Measurements from ENCODE around the gene ZBTB7A.
"Not testable (repeated sequence)": the region's sequence is repeated elsewhere in the genome, so short reads cannot be mapped to it uniquely, and the experiment has no call there.

Gene ZBTB7A

DNA sequence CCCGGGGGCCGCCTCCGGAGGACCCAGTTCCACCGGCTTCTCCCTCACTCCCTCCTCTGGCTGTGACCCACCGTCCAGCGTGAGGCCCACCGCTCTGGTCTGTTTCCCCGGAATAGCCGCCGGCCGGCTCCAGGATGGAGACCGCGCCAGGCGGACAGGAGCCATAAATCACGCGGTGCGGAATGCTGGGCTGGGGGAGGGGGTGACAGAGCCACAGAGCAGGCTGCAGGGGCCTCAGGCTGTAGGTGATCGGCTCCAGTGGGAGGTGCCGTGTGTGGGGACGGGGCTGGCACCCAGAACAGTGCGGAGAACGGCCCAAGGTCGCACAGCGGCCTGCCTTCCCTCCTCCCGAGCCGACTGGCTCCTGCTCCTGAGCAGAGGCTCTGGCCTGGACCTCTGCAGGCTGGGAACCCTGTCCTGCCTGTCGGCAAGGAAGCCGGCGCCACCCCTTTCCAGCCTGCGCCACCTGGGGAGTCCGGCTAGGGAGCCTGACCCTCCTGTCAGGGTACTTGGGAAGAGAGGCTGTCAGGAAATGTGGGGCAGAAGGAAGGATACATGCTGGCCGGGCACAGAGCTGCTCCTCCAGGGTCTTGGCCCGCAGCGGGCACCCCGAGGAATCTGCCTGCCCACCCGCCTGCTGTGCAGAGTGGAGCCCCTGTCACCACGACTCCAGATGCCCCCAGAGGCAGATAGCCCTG, 50.8 kb downstream of the ZBTB7A start:
- Histone ChIP-seq H3K9me3 (ENCODE audit: control insufficient read depth, low read depth, low read length) (no peaks in the 10 kb centered on the region), H3K4me3 (ENCODE audit: low read length) (no peak overlapping the region), H3K9ac (ENCODE audit: low read length) (no peak overlapping the region), H3K36me3 (ENCODE audit: control insufficient read depth, low read depth, low read length) (peaks cover 16% of the 10 kb centered on the region), H3K27ac (ENCODE audit: low read length) (no peak overlapping the region), H3K4me1 (ENCODE audit: control insufficient read depth, low read depth, low read length) (no peaks in the 10 kb centered on the region), H3K27me3 (ENCODE audit: control insufficient read depth, insufficient read depth, low read length) (no peaks in the 10 kb centered on the region)

DNA sequence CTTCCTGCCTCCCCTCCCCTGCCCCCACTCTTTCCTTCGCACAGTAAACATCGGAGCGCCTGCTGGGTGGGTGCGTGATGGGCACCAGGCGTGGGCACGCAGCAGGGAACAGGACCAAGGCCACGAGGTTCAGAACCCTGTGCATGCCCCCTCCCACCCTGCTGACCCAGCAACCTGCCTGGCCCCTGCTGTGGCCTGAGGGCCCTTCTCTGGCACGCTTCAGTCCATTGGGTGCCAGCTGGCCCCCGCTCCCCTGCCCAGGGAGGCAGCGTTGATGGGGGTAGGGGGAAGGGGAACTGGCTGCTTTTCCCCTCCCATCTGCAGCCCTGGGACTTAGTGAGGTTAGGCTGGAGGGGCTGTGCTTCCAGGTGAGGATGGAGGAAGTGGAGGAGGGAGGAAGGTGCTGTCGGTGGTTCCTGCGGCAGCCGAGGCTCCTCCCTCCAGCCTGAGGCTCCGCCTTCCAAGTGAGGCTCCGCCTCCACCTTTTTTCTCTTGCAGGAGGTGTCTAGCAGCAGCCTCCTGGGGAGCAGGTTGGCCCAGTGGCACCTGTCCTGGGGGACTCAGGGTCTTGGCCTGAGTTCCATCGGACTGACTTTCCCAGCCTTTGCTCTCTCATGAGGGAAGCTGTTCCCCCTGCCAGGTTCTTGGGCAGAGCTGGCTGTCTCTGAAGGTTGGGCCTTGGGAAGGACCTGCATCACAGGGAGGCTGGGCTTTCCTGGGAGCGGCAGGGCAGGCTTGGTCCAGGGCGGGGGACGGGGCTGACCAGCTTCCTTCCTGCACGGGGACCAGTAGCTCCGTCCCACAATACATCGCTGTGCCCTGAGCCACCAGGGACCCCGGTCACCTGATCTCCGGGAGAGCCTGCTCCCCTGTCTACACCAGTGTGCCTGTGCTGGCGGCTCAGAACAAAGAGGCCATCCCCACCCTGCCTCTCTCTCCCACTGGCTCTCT, 51.9 kb downstream of the ZBTB7A start:
- Histone ChIP-seq H3K27me3 (ENCODE audit: control insufficient read depth, insufficient read depth, low read length) (no peaks in the 10 kb centered on the region), H3K4me1 (ENCODE audit: control insufficient read depth, low read depth, low read length) (no peaks in the 10 kb centered on the region), H3K9me3 (ENCODE audit: control insufficient read depth, low read depth, low read length) (no peaks in the 10 kb centered on the region), H3K4me3 (ENCODE audit: low read length) (no peak overlapping the region), H3K36me3 (ENCODE audit: control insufficient read depth, low read depth, low read length) (peaks cover 16% of the 10 kb centered on the region), H3K27ac (ENCODE audit: low read length) (no peak overlapping the region), H3K9ac (ENCODE audit: low read length) (no peak overlapping the region)

DNA sequence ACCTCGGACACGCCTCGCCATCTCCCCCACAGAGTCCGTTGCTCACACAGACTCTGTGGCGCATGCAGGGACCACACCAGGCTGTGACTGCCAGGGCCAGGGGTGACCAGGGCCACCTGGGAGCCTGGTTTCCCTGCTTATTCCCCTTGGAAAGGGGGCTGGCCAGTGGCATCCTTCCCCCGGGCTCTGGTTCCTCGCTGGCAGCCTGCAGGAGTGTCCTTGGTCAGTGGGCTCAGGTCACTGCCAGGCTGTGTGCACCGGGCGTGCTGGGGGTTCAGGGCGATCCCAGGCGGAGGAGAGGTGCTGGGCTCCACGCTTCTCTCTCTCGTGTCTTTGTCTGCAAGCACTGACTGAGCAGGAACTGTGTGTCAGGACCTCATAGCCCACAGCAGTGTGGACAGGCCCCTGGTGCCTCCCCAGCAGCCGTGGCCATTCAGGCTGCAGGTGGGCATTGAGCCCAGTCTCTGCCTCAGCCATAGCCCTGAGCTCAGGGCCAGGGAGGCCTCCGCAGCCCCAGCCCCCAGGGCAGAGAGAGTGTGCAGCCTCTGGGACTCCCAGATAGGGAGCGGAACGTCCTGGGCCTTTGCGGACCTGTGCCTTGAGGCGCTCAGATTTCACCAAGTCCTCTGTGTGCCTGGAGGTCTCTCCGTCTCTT, 52.7 kb downstream of the ZBTB7A start:
- Histone ChIP-seq H3K27ac (ENCODE audit: low read length) (no peak overlapping the region), H3K36me3 (ENCODE audit: control insufficient read depth, low read depth, low read length) (peaks cover 16% of the 10 kb centered on the region)

DNA sequence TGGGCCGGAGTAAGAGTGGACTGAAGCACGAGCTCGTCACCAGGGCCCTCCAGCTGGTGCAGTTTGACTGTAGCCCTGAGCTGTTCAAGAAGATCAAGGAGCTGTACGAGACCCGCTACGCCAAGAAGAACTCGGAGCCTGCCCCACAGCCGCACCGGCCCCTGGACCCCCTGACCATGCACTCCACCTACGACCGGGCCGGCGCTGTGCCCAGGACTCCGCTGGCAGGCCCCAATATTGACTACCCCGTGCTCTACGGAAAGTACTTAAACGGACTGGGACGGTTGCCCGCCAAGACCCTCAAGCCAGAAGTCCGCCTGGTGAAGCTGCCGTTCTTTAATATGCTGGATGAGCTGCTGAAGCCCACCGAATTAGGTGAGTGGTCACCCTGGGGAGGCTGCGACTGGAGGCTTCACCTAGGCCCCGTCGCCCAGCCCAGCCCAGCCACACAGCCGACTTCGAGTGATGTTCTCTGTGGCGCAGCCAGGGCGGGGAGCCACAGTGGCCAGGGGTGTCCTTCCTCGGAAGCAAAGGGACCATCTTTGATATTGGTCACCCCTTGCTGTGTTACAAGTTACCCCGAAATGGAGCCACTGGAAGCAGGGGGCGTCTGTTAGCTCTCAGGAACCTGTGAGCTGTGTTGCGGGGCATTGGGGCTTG, 53.6 kb downstream of the ZBTB7A start:
- no peak overlapping the region for H3K27ac ChIP-seq (ENCODE audit: low read length)
- H3K4me3 ChIP-seq (ENCODE audit: low read length): no peak overlapping the region
- no peaks in the 10 kb centered on the region for H3K4me1 ChIP-seq (ENCODE audit: control insufficient read depth, low read depth, low read length)
- no peak overlapping the region for H3K9ac ChIP-seq (ENCODE audit: low read length)
- no peaks in the 10 kb centered on the region for H3K27me3 ChIP-seq (ENCODE audit: control insufficient read depth, insufficient read depth, low read length)
- no peaks in the 10 kb centered on the region for H3K9me3 ChIP-seq (ENCODE audit: control insufficient read depth, low read depth, low read length)
- H3K36me3 ChIP-seq (ENCODE audit: control insufficient read depth, low read depth, low read length): peaks cover 16% of the 10 kb centered on the region

More for the DNA sequence above, 52.7 kb downstream of the ZBTB7A start:
- H3K4me3 ChIP-seq (ENCODE audit: low read length): no peak overlapping the region
- H3K9ac ChIP-seq (ENCODE audit: low read length): no peak overlapping the region
- H3K9me3 ChIP-seq (ENCODE audit: control insufficient read depth, low read depth, low read length): no peaks in the 10 kb centered on the region
- H3K4me1 ChIP-seq (ENCODE audit: control insufficient read depth, low read depth, low read length): no peaks in the 10 kb centered on the region
- no peaks in the 10 kb centered on the region for H3K27me3 ChIP-seq (ENCODE audit: control insufficient read depth, insufficient read depth, low read length)

DNA sequence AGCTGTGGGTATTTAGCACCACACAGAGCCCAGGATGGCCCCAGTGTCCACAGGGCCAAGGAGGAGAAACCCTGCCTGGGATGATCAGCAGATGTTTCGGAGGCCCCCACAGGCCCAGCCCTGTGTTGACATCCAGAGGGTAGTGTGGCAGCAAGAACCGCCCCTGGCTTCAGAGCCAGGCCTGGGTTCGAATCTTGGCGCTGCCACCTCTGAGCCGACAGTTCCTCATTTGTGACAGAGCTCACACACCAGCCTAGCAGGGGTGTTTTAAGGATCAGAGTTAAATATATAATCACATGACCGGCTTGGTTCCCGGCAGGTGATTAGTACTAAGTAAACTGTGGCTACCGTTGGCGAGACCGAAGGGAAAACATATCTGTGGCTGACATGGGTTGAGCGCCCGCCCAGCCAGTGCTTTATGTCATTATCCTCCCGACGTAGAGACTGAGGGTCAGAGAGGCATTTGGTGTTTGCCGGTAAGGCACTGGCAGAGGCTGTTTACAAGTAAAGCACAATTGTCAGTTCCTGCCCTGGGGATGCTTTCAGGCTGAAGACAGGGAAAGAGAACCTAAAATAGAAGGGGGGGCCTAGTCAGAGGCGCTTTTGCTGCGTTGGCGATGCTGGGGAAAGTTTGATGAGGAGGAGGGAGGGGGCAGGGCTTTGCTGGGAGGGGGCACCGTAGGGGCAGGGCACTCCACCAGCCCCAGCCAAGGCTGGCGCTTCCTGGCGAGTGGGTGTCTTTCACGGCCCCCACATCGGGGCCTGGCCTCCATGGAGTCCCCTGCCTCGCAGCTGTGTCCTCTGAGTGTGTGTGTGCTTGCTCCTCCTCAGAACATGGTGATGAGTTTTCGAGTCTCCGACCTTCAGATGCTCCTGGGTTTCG, 54.4 kb downstream of the ZBTB7A start:
- Histone ChIP-seq H3K27ac (ENCODE audit: low read length) (no peak overlapping the region), H3K36me3 (ENCODE audit: control insufficient read depth, low read depth, low read length) (peaks cover 16% of the 10 kb centered on the region), H3K9me3 (ENCODE audit: control insufficient read depth, low read depth, low read length) (no peaks in the 10 kb centered on the region)

DNA sequence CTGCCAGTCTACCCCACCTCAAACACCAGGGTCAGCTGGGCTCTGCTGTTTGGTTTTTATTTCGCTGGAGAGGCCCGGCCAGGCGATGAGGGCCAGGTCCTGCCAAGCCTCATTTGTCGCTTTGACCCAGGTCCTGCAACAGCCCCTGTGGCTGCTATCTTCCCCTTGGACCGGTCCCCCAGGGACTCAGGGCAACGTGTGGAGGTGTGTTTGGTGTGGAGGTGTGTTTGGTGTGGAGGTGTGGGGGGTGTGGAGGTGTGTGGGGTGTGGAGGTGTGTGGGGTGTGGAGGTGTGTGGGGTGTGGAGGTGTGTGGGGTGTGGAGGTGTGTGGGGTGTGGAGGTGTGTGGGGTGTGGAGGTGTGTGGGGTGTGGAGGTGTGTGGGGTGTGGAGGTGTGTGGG, 55.3 kb downstream of the ZBTB7A start:
- not testable (repeated sequence) for H3K9me3 ChIP-seq (ENCODE audit: control insufficient read depth, low read depth, low read length); H3K27ac ChIP-seq (ENCODE audit: low read length); H3K4me3 ChIP-seq (ENCODE audit: low read length); H3K4me1 ChIP-seq (ENCODE audit: control insufficient read depth, low read depth, low read length); H3K27me3 ChIP-seq (ENCODE audit: control insufficient read depth, insufficient read depth, low read length); H3K9ac ChIP-seq (ENCODE audit: low read length)
- H3K36me3 ChIP-seq (ENCODE audit: control insufficient read depth, low read depth, low read length): peaks cover 16% of the 10 kb centered on the region

More for the DNA sequence above, 54.4 kb downstream of the ZBTB7A start:
- no peak overlapping the region for H3K4me3 ChIP-seq (ENCODE audit: low read length)
- no peaks in the 10 kb centered on the region for H3K4me1 ChIP-seq (ENCODE audit: control insufficient read depth, low read depth, low read length)
- no peak overlapping the region for H3K9ac ChIP-seq (ENCODE audit: low read length)
- H3K27me3 ChIP-seq (ENCODE audit: control insufficient read depth, insufficient read depth, low read length): no peaks in the 10 kb centered on the region

DNA sequence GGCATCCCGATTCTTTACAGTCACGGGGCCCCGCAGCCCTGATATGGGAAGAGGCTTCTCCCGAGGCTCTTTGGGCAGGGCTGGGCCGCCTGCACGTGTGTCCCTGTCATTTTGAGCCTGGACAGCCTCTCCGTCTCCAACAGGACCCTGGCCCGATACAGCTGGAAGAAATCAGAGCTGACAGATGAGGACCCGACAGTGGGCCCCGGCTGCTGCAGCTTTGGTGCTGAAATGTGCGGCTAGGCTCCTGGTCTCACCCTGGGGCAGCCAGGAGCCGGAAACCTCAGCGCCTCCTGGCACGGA, 55.9 kb downstream of the ZBTB7A start:
- Histone ChIP-seq H3K27me3 (ENCODE audit: control insufficient read depth, insufficient read depth, low read length) (no peaks in the 10 kb centered on the region), H3K36me3 (ENCODE audit: control insufficient read depth, low read depth, low read length) (peaks cover 16% of the 10 kb centered on the region), H3K9ac (ENCODE audit: low read length) (no peak overlapping the region), H3K4me3 (ENCODE audit: low read length) (no peak overlapping the region), H3K9me3 (ENCODE audit: control insufficient read depth, low read depth, low read length) (no peaks in the 10 kb centered on the region), H3K4me1 (ENCODE audit: control insufficient read depth, low read depth, low read length) (no peaks in the 10 kb centered on the region), H3K27ac (ENCODE audit: low read length) (no peak overlapping the region)

DNA sequence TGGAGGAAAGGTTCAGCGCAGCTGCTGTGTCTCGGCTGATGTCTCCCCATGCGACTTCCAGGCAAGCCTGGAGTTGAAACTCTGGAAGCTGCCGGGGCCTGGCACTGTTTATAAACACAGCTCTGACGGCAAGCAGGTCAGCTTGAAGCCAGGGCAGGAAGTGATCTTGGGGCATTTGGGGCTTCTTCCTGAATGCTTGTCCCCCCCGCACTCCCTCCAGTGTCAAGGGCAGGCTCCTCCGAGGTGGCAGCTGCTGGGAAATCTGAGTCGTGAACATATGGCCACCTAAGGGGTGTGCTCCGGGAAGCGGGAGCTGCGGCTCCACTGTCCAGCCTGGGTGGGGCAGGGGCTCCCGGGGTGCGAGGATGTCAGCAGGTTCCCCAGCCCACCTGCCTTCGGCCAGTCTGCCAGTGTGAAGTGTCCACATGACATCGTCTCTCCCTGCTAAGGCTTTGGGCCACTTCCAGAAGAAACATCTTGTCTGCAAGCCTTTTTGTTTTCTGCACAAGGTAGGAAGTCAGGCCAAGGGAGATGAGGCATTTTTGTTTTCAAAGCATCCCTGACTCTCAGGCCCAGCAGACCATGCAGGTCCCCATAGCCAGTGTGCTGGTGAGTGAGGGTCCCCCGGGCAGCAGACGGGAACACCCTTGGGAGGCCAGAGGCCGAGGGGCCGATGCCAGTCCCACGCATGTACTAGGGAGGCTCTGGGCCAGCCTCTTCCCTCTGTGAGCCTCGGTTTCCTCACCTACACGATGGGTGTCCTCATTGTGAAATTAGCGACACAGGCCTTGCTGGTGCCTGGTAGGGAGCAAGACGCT, 56.5 kb downstream of the ZBTB7A start:
- H3K4me1 ChIP-seq (ENCODE audit: control insufficient read depth, low read depth, low read length): no peaks in the 10 kb centered on the region
- H3K27ac ChIP-seq (ENCODE audit: low read length): no peak overlapping the region
- peaks cover 16% of the 10 kb centered on the region for H3K36me3 ChIP-seq (ENCODE audit: control insufficient read depth, low read depth, low read length)

DNA sequence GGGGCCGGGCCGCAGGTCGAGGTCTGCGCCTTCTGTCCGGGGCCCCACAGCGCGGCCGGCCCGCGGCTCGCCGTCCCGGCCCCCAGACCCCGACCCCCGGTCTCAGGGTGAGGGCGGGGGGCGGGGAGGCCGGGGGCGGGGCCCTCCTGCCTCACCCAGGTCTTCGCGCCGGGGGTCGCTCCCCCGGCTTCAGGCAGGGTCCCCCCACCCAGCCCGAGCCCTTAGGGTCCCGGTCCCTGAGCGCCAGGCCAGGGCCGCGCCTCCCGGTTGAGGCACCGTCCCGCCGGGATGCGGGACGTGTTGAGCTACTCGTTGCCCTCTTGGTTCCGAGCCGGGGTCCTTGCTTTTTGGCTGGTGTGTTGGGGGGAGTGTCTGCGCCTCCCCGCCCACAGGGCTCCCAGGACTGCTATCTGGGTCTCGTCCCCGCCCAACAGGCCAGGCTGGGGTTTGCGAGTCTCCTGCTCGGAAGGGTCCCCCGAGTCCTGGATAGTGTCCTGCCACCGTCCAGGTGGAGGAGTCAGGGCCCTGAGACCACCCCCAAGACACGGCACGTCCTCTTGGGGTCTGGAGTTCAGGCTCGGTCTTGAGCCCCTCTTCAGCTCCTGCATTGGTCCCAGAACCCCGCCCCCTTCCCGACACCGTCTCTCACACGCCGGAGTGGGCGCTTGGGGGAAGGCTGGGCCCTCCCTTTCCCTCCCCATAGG, 58.7 kb downstream of the ZBTB7A start:
- Histone ChIP-seq H3K9me3 (ENCODE audit: control insufficient read depth, low read depth, low read length) (no peaks in the 10 kb centered on the region), H3K27ac (ENCODE audit: low read length) (no peak overlapping the region), H3K36me3 (ENCODE audit: control insufficient read depth, low read depth, low read length) (peaks cover 4% of the 10 kb centered on the region), H3K4me3 (ENCODE audit: low read length) (peak overlapping the region; percentile 61), H3K27me3 (ENCODE audit: control insufficient read depth, insufficient read depth, low read length) (no peaks in the 10 kb centered on the region), H3K9ac (ENCODE audit: low read length) (peak overlapping the region; percentile 26), H3K4me1 (ENCODE audit: control insufficient read depth, low read depth, low read length) (no peaks in the 10 kb centered on the region)

More for the DNA sequence above, 56.5 kb downstream of the ZBTB7A start:
- Histone ChIP-seq H3K4me3 (ENCODE audit: low read length) (no peak overlapping the region), H3K27me3 (ENCODE audit: control insufficient read depth, insufficient read depth, low read length) (no peaks in the 10 kb centered on the region), H3K9me3 (ENCODE audit: control insufficient read depth, low read depth, low read length) (no peaks in the 10 kb centered on the region), H3K9ac (ENCODE audit: low read length) (no peak overlapping the region)
